NK-92 (cell line): ENCODE results near the gene CIAO3.
"Not testable (repeated sequence)": the region's sequence is repeated elsewhere in the genome, so short reads cannot be mapped to it uniquely, and the experiment has no call there.

Experiments
- DNase-seq: peaks from one replicate; lab custom pipeline; 2025; ENCODE audit not compliant: unreplicated experiment; lab: John Stamatoyannopoulos, UW

CIAO3 gene

GRCh38 chr16:725041-725376 lies 15.8 kb downstream of the CIAO3 start:
- no peak for DNase-seq

DNA sequence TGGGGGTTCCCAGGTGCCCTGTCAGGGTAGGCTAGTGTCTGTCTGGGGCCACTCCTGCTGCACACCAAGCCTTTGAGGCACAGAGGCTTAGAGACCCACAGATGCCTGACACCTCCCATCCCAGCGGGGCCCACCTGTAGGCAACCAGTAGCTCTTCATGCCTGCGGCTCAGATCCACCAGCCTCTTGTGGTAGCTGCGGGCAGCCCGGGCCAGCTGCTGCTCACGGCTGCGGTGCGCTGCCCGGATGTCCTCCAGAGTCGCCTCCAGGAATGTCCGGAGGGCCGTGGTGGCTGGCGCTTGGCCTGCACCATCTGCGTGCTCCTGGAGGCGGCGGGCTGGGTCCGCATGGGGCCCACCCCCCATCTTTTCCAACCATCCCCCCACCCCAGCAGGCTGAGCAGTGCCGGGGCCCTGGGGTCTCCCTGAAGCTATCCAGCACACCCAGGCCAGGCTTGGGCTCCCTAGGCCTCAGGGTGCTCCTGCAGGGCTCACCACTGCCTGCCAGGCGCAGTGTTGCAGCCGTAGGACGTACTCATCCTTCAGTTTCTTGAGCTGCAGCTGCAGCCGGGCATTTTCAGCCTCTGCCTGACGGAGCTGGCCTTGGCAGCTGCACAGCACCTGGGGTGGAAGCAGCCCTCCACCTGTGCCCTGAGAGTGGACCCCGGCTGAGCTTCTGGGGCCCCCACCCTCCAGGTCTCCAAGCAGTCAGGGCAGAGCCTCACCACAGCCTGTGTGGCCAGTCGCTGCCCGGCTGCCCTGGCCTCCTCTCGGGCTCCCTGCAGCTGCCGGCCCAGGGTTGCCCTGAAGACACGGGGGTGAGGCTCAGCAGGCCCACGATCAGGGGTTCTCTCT lies 16.4 kb downstream of the CIAO3 start:
- no peak for DNase-seq

DNA sequence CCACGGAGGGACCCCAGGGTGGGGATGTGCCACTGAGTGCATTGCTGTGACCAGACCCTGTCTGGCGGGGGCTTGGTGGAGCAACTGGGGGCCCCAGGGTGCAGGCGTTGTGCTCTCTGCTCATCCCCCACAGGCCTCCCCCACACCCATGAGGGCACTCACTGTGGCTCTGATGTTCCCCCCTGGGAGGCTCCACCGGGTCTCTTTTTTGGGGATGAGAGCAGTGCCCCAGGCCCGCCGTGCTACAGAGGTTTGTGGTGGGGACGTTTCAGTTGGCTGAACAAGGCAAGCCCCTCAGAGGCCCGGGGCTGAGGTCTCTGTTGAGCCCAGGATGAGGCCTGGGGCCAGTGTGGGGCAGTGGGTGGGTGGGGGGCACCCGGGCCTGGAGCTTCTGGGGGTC lies 17.1 kb downstream of the CIAO3 start:
- DNase-seq: no peak

DNA sequence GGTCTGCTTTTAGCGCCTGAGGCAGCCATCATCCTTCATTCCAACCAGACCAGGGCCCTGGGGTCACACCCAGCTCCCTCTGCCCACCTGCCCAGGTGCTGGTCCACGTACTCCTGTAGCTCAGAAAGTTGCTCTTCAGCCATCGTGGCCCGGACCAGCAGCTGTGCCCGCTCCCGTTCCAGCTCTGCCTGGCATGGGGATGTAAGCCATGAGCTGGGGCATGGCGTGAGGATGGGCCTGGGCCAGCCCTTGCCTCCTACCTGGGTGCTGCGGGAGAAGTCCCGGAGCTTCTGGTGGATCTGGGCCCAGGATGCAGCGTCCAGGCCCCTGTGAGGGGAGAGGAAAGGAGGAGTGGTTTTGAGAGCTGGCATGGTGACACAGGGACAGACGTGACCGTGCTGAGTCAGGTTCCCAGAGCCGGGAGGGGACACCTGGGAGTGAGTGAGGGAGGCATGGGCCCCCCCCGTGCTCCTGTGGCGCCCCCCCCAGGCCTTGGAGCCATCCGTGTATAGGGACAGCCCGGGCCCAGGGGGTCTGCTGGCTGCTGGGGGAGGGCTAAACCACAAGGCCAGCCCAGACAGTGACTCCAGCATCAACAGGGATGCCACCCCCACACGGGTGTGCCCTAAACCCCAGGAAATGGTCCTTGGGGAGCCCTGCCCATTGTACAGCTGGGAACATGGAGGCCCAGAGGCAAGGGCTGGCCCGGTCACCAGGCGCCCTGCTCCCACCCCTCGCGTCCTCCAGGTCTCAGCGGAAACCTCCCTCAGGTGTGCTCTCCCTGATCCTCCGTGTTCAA lies 17.8 kb downstream of the CIAO3 start:
- no peak for DNase-seq

- no peak for DNase-seq
These were observed 18.8 kb downstream of the CIAO3 start for GRCh38 chr16:721765-722540.

DNA sequence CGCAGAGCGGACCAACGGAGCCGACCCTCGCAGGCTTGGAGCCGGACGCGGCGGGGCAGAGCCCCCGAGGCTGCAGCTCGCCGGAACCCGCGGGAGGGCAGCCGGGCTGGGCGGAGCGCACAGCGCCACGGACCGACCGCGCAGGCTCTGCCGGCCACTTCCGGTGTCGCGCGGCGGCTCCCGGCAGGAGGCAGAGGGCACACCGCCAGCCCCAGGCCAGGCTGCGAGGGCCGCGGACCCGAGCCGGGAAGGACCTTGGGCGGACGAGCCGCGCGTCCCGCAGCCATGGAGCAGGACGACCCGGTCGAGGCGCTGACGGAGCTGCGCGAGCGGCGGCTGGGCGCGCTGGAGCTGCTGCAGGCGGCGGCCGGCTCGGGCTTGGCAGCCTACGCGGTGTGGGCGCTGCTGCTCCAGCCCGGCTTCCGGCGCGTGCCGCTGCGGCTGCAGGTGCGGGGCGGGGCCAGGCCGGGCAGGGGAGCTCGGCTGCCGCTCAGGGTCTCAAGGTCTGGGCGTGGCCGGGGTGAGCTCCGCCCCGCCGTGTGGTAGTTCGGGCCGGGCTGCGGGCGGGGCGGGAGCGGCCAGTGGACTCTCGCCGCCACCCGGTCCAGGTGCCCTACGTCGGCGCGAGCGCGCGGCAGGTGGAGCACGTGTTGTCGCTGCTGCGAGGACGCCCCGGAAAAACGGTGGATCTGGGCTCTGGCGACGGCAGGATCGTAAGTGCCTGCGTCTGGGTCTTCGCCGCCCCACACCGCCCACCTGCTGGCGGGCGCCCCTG lies 19.6 kb downstream of the CIAO3 start, which contains the start of gene ANTKMT:
TSS of gene ANTKMT (plus strand) at position 157 of the 775 bp plus-strand sequence. CDS start at position 286, 129 bp downstream.
- DNase-seq: no peak

GRCh38 chr16:720447-720989 lies 20.3 kb downstream of the CIAO3 start:
- no peak for DNase-seq

- no peak for DNase-seq
These were observed 20.9 kb downstream of the CIAO3 start for GRCh38 chr16:719815-720446.

DNA sequence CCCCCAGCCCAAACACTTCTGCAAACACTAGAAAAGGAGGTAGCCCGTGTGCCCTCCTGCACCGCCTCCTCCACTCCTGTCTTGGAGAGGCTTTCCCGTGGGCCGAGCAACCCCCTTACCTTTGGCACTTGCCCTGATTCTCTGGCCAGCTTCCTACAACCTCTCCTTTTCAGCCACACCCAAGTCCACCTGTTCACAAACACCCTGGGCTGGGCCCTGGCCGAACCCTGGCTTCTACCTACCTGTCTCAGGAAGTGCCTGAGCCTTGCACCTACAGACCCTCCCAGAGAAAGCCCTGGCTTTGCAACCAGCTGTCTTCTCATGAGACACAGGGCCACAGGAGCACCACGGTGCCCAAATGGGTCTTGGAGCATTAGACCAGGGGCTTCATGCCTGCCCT lies 21.9 kb downstream of the CIAO3 start:
- no peak for DNase-seq

DNA sequence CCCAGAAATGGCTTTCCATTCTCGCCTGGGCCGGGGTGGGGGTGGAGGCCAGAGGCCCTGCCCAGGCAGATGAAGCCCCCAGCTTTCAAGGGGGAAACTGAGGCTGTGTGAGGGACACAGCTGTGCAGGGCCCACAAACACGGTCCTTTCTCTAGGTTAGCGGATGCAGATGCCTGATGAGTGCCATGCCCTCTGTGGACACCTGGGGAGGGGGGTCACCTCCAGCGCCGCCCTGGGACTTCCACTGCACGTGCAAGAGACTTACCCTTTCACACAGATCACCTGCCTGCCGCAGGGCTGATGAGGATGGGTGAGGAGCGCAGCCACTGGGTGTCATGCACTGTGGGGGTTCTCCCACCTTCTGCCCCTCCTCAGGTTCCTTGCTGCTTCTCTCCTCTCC lies 22.4 kb downstream of the CIAO3 start:
- no peak for DNase-seq

GRCh38 chr16:717450-718245 lies 23.1 kb downstream of the CIAO3 start:
- no peak for DNase-seq

DNA sequence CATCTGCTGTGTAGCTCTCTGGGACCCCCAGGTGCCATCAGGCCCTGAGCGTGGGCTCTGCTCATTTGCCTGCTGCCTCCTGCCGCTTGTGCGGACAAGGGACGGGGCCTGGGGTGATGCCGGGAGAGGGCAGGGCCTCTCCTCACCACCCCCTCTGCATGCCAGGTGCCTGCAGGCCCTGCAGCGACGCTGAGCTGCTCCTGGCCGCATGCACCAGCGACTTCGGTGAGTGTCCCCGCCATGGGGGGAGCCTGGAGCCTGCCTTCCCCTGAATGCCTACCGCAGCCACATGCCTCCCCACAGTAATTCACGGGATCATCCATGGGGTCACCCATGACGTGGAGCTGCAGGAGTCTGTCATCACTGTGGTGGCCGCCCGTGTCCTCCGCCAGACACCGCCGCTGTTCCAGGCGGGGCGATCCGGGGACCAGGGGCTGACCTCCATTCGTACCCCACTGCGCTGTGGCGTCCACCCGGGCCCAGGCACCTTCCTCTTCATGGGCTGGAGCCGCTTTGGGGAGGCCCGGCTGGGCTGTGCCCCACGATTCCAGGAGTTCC lies 23.9 kb downstream of the CIAO3 start:
- no peak for DNase-seq

DNA sequence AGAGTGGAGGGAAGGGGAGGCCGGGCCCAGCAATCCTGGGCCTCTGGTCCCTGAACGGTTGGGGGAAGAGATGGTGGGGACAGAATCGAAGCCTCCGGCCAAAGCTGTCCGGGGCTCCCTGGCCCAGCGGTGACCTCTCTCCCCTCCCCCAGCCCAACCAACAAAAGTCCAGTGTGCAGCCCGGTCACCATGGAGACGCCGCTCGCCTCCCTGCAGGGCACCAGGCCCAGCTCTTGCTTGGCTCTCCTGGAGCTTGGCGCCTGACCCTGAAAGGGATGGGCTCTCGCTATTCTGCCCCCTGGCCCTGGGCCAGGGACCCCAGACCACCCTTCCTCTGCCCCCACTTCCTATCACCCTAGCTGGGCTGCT lies 24.6 kb downstream of the CIAO3 start:
- no peak for DNase-seq

- no peak for DNase-seq
These were observed 25.2 kb downstream of the CIAO3 start for GRCh38 chr16:715477-716199.

DNA sequence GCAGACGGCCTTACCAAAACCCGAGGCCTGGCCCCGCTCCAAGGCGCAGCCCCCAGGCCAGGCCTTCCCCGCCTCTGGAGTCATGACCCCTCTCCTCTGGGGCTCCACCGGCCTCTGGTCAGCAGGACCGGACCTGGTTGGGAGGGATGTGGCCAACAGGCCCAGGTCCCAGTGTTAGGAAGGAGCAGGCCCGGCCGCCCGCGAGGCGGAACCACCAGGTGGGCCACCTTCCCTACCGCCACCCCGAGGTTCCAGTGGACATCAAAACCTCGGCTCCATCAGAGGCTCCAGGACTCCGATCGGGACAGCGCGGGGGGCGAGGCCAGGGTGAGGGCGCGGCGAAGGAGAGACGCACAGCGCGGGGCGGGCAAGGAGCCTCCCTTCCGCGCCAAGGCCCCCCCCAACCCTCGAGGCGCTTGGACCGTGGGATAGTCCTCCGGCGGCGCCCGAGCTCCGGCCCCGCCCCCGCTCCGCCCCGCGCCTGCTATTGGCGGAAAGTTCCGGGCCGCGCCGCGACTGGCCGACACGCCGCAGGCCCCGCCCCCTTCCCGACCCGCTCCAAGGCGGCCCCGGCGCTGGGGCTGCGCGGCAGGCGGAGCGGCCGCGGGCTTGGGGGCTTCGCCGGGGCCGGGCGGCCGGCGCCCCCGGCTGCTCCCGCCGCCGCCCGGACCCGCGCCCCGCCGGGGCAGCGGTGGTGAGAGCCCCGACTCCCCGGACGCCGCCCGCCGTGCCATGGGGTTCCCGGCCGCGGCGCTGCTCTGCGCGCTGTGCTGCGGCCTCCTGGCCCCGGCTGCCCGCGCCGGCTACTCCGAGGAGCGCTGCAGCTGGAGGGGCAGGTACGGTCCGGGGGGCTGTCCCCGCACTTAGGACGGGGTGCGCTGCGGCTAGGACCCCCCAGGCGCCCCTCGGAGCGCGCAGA lies 26.0 kb downstream of the CIAO3 start, which contains the start of gene METRN:
TSS of gene METRN (plus strand) at position 561 of the 919 bp plus-strand sequence. CDS start at position 733, 172 bp downstream.
- no peak for DNase-seq

- DNase-seq: no peak
These were observed 26.7 kb downstream of the CIAO3 start for GRCh38 chr16:714079-714478.

DNA sequence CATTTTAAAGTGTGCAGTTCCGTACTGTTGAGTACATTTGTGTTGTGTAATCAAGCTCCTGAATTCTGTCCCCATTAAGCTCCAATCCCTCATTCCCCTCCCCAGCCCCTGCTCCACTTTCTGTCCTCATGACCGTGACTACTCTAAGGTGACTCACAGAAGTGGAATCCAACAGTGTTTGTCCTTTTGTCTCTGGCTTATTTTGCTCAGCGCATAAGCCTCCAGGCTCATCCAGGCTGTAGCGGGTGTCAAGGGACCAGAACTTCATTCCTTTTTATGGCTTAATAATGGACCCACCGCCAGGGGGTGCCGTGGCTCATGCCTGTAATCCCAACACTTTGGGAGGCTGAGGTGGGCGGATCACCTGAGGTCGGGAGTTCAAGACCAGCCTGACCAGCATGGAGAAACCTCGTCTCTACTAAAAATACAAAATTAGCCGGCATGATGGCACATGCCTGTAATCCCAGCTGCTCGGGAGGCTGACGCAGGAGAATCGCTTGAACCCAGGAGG lies 28.0 kb downstream of the CIAO3 start:
- DNase-seq: not testable (repeated sequence)
